ENCODE results near the gene SBK2.

Gene SBK2

DNA sequence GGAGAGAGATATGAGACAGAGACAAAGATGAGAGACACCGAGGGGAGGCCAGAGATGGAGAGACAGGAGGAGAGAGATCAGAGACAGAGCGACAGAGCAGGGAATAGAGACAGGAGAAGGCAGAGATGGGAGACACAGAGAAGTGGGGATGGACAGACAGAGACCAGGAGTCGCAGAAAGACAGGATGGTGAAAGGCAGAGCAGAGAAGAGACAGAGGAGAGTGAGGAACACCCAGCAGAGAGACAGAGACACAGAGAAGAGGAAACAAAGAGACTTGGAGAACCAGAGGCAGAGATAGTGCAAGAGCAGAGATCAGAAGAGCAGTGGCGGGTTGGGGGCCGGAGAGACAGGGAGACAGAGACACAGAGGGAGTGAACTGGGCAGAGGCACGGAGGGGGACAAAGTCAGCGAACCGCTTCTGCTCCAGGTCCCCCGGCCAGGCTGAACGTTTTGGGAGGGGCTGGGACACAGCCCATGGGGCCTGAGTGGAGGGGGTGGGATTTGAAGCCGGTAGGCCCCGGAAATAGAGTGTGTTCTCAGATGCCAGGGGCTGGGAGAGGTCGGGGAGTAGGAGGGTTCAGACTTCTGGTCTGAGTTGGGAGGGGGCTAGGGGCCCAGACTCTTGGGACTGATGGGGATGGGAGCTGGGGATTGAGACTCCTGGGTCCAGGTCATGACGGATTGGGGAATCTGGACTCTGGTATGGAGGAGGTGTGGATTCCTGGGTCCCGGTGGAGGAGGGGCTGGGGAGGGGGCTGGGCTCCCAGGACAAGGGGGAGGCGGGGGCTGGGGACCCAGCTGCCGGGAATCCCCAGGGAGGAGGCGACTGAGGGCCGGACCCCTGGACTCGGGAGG is 43.1 kb upstream of the SBK2 start:
- no peak overlapping the region for H3K27ac ChIP-seq (ENCODE audit: low read length)
- H3K9me3 ChIP-seq (replicated peaks; ENCODE audit: insufficient read depth, low read length), result no peaks in the 10 kb centered on the region
- no peak overlapping the region for H2AFZ ChIP-seq (ENCODE audit: low read length)
- no peak overlapping the region for H3K9ac ChIP-seq (ENCODE audit: low read length)
- H3K27me3 ChIP-seq (replicated peaks; ENCODE audit: insufficient read depth, low read length), result peaks cover 57% of the 10 kb centered on the region
- no peaks in the 10 kb centered on the region for H4K20me1 ChIP-seq (ENCODE audit: insufficient read depth, low read length)
- TF ChIP-seq, protein P1, sequence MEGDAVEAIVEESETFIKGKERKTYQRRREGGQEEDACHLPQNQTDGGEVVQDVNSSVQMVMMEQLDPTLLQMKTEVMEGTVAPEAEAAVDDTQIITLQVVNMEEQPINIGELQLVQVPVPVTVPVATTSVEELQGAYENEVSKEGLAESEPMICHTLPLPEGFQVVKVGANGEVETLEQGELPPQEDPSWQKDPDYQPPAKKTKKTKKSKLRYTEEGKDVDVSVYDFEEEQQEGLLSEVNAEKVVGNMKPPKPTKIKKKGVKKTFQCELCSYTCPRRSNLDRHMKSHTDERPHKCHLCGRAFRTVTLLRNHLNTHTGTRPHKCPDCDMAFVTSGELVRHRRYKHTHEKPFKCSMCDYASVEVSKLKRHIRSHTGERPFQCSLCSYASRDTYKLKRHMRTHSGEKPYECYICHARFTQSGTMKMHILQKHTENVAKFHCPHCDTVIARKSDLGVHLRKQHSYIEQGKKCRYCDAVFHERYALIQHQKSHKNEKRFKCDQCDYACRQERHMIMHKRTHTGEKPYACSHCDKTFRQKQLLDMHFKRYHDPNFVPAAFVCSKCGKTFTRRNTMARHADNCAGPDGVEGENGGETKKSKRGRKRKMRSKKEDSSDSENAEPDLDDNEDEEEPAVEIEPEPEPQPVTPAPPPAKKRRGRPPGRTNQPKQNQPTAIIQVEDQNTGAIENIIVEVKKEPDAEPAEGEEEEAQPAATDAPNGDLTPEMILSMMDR (IDR thresholded peaks at IDR 0.05; ENCODE audit: low read length), result no peak
- no peak for TF ChIP-seq EZH2 (optimal IDR thresholded peaks at IDR 0.05; ENCODE audit: low read depth, low read length)
- no peak for TF ChIP-seq EZH2phosphoT487 (IDR thresholded peaks at IDR 0.05; ENCODE audit: low read length)
- H3K79me2 ChIP-seq (ENCODE audit: low read length), result no peaks in the 10 kb centered on the region
- H3K4me3 ChIP-seq (ENCODE audit: low read length), result no peak overlapping the region
- H3K9me2 ChIP-seq (replicated peaks; ENCODE audit: insufficient read depth, low read length), result no peaks in the 10 kb centered on the region
- H3K4me2 ChIP-seq (ENCODE audit: low read depth, low read length), result no peak overlapping the region
- no peaks in the 10 kb centered on the region for H3K36me3 ChIP-seq (replicated peaks; ENCODE audit: insufficient read depth, low read length)
- DNase-seq, result no peak
- H3F3A ChIP-seq (ENCODE audit: insufficient read depth, low read length), result no peaks in the 10 kb centered on the region
- no peaks in the 10 kb centered on the region for H3K4me1 ChIP-seq (ENCODE audit: low read length)

- Histone ChIP-seq H3K79me2 (ENCODE audit: low read length) (no peaks in the 10 kb centered on the region), H3K4me3 (ENCODE audit: low read length) (no peak overlapping the region)
Observed at GRCh38 chr19:55578761-55579747, 42.1 kb upstream of the SBK2 start.

GRCh38 chr19:55578031-55578760 is 41.3 kb upstream of the SBK2 start:
- Histone ChIP-seq H2AFZ (ENCODE audit: low read length) (no peak overlapping the region), H3K4me3 (ENCODE audit: low read length) (no peak overlapping the region), H3K9ac (ENCODE audit: low read length) (no peak overlapping the region), H3K9me2 (replicated peaks; ENCODE audit: insufficient read depth, low read length) (no peaks in the 10 kb centered on the region), H3K79me2 (ENCODE audit: low read length) (no peaks in the 10 kb centered on the region), H3K9me3 (replicated peaks; ENCODE audit: insufficient read depth, low read length) (no peaks in the 10 kb centered on the region), H3K27ac (ENCODE audit: low read length) (no peak overlapping the region), H3F3A (ENCODE audit: insufficient read depth, low read length) (no peaks in the 10 kb centered on the region), H3K36me3 (replicated peaks; ENCODE audit: insufficient read depth, low read length) (no peaks in the 10 kb centered on the region), H4K20me1 (ENCODE audit: insufficient read depth, low read length) (no peaks in the 10 kb centered on the region), H3K27me3 (replicated peaks; ENCODE audit: insufficient read depth, low read length) (peaks cover 51% of the 10 kb centered on the region), H3K4me2 (ENCODE audit: low read depth, low read length) (no peak overlapping the region), H3K4me1 (ENCODE audit: low read length) (no peaks in the 10 kb centered on the region)
- no peak for TF ChIP-seq EZH2 (optimal IDR thresholded peaks at IDR 0.05; ENCODE audit: low read depth, low read length)
- TF ChIP-seq, protein P1 (IDR thresholded peaks at IDR 0.05; ENCODE audit: low read length), result no peak
- TF ChIP-seq EZH2phosphoT487 (IDR thresholded peaks at IDR 0.05; ENCODE audit: low read length), result no peak
- no peak for DNase-seq

More at GRCh38 chr19:55578761-55579747, 42.1 kb upstream of the SBK2 start:
- H3K9ac ChIP-seq (ENCODE audit: low read length), result no peak overlapping the region
- no peaks in the 10 kb centered on the region for H3K9me2 ChIP-seq (replicated peaks; ENCODE audit: insufficient read depth, low read length)
- H3K9me3 ChIP-seq (replicated peaks; ENCODE audit: insufficient read depth, low read length), result no peaks in the 10 kb centered on the region
- no peak overlapping the region for H2AFZ ChIP-seq (ENCODE audit: low read length)
- H4K20me1 ChIP-seq (ENCODE audit: insufficient read depth, low read length), result no peaks in the 10 kb centered on the region
- no peaks in the 10 kb centered on the region for H3K36me3 ChIP-seq (replicated peaks; ENCODE audit: insufficient read depth, low read length)
- no peaks in the 10 kb centered on the region for H3K4me1 ChIP-seq (ENCODE audit: low read length)
- H3F3A ChIP-seq (ENCODE audit: insufficient read depth, low read length), result no peaks in the 10 kb centered on the region
- DNase-seq, result no peak
- H3K27me3 ChIP-seq (replicated peaks; ENCODE audit: insufficient read depth, low read length), result peaks cover 52% of the 10 kb centered on the region
- no peak overlapping the region for H3K27ac ChIP-seq (ENCODE audit: low read length)
- no peak overlapping the region for H3K4me2 ChIP-seq (ENCODE audit: low read depth, low read length)
- TF ChIP-seq EZH2phosphoT487 (IDR thresholded peaks at IDR 0.05; ENCODE audit: low read length) (no peak), EZH2 (optimal IDR thresholded peaks at IDR 0.05; ENCODE audit: low read depth, low read length) (no peak)
- TF ChIP-seq, protein P1 (IDR thresholded peaks at IDR 0.05; ENCODE audit: low read length), result no peak

All from MM.1S (cell line).